Anterior cingulate cortex (tissue), 58 donors: ENCODE data around the gene DMD.

Experiments
- DNase-seq, 58 donors: peaks; one replicate each; lab custom pipeline; 2025; lab: John Stamatoyannopoulos, UW

The DMD gene

DNA sequence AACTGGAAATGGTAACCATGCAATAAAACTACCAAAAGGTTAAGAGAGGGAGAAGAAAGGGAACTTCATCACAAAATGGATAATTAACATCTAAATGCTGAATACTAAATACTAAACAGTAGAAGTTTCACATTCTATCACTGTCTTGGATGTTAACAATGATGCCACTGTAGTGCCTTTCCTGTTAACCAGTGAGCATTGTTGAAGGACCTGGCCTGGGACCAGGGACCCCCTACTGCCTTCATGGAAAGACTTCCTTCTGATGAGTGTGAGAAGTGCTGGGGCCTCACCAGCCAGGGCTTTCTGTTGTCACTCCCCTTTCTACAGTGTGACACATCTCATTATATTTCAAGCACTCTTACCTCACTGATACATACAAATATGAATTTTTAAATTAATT is 1400.2 kb downstream of the DMD start:
- DNase-seq = no peak

DNA sequence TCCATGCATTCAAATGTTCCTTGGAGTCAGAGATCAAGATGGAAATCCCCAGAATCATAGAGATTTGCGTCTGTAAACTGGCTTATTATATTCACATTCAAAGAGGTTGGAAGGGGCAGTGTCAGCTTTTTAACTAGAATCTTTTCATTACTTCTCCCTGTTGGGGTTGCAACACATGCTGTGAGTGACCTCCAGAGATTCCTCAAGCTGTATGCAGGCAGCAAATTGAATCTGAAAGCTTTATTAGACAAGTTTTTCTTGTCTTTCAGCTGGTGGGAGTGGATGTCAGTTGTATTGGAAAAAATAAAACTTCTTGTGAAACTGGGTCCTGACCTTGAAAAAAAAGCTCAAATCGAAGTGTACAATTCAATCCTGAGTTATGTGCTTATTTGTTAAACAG is 1403.0 kb downstream of the DMD start:
- no peak for DNase-seq

DNA sequence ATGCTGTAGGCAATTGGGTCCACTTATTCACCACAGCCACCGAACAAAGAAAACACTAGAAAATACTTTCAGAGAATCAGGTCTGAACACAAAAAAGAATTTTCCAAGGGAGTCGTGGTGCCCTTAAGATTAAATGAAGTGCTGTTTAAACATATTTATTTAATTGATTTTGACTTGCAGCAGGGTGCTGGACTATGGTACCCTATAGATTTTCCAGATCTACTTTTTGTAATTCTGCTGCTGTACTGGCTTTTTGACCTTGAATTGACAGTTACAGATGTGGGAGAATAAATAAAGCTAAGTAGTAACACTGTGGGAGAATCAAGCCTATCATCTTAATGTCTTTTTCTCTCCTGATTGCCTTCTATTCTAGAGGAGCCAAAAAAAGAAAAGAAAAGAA is 1404.2 kb downstream of the DMD start:
- DNase-seq = no peak

DNA sequence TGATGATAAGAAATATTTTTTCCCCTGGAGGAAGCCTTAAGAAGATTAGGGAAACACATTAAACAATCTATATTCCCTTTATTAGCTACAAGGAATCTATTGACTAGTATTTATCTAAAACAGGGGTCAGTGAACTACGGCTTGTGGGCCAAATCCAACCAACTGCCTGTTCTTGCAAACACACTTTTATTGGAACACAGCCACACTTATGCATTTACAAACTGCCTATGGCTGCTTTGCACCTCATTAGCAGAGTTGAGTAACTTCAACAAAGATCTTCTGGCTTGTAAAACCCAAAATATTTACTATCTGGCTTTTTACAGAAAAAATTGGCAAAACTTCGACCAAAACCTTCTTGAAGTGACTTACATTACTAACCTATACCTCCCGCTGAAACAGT is 1405.6 kb downstream of the DMD start:
- DNase-seq = no peak

DNA sequence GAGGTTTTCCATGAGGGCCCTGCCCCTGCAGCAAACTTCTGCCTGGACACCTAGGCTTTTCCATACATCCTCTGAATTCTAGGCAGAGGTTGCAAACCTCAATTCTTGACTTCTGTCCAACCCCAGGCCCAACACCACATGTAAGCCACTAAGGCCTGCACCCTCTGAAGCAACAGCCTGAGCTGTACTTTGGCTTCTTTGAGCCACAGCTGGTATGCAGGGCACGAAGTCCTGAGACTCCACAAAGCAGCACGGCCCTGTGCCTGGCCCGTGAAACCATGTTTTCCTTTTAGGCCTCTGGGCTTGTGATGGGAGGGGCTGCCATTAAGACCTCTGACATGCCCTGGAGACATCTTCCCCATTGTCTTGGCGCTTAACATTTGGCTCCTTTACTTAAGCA is 1411.1 kb downstream of the DMD start:
- DNase-seq = no peak

DNA sequence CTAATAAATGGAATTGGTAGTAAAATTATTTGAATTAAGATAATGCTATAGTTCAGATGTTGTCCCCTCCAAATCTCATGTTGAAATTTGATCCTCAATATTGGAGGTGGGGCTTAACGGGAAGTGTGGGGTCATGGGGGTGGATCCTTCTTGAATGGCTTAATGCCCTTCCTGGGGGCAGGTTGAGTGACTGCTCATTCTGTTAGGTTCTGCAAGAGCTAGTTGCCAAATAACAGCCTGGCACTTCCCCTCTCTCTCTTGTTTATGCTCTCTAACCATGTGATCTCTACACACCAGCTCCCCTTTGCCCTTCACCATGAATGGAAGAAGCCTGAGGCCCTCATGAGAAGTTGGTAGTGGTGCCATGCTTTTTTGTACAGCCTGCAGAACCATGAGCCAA is 1414.7 kb downstream of the DMD start:
- no peak for DNase-seq

DNA sequence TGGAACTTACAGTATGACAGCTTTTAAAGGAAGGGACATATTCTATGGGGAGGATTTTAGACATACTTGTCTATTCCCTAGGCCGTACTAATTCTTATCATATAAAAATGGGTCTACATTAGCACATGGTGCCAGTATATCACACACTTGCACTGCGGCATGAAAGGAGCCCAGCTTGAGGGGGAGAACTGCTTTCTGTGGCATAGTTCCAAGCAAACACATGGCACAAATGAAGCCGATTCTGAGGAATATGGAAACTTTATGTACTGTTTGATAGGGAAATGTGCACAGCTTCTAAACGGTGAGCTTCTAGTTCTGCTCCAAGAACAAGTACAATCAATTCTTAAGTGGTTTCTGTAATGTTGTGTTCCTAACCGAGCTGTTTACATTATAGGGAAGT is 1463.9 kb downstream of the DMD start:
- DNase-seq = peak in 3 of 58 donors; percentile 0 to 3 (median 0)

DNA sequence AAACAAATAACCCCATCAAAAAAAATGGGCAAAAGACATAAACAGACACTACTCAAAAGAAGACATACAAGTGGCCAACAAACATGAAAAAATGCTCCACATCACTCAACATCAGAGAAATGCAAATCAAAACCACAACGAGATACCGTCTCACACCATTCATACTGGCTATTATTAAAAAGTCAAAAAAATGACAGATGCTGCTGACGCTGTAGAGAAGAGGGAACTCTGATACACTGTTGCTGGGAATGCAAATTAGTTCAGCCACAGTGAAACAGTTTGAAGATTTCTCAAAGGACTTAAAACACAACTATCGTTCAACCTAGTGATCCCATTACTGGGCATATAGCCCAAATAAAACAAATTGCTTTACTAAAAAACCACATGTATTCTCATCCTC is 1468.3 kb downstream of the DMD start:
- DNase-seq = no peak

DNA sequence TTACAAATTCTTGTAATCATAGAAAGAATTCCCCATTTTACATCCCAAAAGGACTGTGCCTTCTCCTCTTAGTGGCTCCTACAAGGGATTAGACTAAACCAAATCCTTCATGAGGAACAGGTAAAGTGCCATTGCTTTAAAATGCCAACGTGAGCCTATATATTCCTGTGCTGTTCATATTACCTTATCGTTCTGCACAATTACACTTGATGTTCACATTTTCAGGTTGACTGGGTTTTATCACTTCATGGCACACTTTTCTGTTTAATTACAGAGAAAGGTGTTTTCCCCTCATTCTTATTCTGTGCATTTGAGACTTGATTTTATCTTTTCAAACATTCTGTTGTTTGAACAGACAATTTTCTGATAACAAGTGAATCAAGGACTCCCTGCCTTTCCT is 1493.9 kb downstream of the DMD start:
- DNase-seq = no peak

DNA sequence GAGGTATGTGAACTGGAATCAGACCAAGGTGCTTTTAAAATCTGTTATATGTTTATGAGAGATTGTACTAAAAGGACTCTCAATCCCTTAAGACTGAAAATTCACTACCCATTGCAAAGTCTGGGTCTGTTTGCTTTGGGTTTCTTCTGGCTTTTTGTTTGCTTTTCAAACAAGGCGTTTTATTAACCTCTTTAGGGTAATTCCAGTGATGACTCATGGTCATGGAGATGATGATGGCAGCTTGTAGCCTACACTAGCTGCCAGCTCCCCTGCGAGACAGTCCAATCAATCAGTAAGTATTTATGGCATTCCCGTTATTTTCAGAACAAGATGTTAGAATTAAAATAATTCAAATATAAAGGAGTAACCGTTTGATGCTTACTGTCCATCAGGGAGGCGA is 1495.7 kb downstream of the DMD start:
- no peak for DNase-seq

DNA sequence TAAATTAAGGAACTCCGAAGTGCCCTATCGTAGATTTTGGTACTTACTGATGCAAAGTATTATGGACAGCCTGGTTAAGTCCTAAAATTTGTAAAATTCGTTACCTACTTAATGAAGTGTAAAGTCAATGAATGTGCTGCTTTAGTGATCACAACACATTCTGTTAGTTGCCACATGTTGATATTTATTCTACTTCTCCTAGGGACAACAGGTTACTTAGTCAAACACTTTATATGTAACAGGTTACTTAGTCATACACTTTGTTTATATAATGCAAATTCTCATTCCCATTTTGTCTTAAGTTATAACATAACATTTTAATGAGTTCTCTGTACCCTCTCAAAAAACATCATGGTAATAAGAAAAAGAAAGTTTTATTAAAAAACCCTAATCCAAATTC is 1496.6 kb downstream of the DMD start:
- DNase-seq = no peak

DNA sequence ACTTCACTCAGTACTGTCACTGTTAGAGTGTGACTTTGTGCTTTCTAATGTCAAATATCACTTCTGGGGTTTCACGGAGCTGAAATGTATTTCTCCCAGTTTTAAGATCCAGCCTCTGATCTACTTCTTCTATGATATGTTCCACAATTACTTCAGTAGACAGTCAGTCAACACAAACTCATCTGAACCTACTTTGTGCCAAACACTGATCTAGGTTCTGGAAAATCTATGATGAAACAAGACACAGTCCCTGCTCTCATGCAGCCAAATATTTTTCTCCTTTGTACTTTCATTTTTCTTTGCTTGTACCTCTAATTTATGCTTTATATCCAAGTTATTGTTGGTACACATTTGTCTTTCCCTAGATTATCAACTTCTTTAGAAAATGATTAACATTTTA is 1498.2 kb downstream of the DMD start:
- DNase-seq = no peak

DNA sequence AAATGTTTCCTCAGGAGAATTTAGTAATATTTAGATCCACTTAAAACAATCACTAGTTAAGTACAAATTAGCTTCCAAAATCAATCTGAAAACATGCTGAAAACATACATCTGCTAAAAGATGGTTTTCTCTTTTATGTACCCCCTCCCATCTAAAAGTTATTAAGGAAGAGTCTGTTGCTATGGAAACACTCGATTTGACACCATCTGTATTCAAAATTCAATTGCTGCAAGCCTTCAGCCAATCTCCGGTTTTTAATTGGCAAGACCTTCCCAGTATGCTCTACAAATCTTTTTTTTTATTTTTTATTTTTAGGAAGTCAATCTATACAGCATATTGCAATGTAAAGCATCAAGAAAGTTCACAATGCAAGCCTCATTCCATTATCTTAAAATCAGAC is 1500.2 kb downstream of the DMD start:
- no peak for DNase-seq

DNA sequence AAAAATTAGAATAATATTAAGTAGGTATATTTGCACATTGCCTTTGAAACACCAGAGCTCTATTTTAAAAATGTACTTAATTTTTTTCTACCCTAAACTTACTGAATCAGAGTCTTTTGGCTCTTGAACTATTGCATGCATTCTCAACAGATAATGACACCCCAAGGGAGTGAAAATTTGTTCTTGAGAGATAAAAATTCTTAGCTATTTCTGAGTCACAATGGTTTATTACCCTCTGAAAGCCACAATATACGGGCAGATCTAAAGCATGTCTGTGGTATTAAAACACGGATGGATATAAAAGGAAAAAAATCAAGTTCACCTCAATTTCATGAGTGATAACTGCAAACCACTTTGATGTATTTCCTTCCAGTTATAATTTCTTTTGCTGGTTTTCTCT is 1503.2 kb downstream of the DMD start:
- DNase-seq = no peak

DNA sequence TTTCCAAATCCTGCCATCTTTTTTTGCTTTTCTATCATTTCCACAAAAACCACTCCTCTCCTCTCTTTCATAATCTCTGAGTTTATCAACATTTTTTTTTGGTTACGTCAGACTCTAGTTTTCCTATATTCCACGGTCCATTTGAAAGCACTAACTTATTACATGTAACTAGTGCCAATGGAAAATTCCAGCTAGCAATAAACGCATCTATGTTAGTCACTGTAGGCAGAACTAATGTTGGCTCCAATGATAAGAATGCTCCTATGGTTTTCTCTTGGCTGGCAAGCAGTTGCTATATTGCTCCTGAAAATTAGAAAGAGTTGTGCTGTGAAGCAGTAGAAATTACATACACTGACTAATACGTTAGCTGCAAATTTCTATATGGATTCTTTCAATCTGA is 1504.9 kb downstream of the DMD start:
- no peak for DNase-seq

DNA sequence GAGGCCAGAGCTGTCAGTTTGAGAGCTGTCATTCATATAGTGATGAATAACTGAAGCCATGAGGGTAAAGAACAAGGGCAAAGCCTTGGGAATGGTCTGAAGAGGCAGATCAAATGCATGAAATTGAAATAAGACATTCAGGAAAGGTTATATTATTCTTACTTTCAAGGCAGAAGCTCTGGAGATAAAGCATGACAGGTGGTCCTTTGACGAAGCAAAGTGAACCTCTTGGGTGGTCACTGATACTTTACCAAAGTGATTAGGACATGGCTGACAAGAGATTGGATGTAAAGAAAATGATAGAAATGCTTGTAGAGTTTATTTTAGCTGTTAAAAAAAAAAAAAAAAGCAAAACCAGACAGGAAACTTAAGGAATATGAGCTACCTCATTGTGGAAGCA is 1505.5 kb downstream of the DMD start:
- DNase-seq = no peak

DNA sequence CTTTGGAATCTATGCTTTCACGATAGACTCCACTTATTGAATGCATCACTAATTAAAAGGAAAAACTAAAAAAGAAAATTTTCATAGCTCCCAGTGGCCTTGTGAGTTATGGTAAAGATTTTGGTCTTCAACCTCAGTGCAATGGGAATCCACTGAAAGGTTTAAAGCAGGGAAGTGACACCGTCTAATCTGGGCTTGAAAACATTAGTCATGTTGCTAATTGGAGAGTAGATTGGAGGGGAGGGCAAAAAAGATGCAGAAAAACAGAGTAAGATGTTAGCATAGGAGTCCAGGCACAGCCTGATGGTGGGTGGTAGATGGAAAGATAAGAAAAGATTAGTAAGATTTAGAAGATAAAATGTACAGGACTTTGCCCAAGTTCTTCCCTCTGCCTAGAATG is 1506.4 kb downstream of the DMD start:
- peak in 3 of 58 donors; percentile 0 to 27 (median 2) for DNase-seq

DNA sequence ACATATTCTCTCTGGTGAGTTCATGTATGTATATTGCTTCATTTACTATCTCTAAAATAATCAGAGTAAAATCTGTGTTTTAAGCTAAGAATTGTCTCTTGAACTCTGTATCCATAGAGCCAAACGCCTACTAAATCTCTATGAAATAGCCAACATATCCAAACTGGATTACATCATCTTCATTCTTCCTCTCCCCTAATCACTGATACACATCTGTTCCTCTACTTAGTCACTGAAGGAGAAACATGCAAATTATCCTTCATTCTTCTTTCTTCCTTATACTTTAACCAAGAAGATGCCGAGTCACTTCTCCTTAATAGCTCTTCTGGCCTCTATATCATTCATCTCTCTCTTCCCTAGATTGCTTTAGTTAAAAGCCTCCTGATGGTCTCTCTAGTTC is 1509.1 kb downstream of the DMD start:
- no peak for DNase-seq

DNA sequence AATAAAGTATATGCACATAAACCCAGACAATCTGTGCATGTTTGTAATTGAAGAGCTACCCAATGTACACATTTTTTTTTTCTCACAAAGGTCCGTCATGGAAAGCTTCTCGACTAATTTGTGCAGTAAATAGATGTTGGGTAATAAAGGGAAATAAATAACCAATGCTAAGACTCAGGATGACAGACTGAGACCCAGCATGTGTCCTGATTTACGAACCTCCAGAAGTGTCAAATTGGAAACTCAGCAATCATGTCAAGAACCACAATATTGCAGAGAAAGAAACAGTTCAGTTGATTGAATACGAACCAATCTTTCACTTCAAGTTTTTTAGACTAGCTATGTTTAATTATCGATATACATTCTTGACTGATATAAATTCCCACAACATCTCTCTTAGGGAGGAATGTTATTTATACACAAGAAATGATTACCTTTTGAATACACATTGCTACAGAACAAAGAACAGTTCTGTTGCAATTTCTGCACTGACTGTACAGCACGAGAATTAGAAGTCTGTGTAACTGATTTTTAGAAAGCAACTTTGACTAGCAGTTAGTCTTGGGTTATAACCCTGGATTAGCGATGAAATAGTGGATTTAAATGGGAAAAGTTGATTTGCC is 1513.9 kb downstream of the DMD start:
- DNase-seq = no peak

DNA sequence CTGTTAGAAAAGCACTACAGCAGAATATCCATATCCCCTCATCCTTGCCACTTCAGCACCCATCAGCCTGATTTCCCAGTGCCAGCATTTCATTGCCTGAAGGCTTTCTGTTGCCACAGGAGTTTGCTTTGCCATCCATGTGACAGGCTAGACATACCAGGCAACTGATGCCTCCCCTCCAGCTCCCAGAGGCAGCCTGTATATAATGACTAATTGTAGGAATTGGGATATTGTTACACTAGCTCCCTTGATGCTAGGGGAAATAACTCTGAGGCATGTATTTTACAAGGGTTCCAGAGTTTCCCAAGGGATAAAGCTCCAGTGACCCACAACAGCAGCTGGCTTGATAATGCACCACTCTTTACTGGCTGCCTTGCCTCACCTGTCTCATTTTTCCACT is 1531.5 kb downstream of the DMD start:
- DNase-seq = no peak

DNA sequence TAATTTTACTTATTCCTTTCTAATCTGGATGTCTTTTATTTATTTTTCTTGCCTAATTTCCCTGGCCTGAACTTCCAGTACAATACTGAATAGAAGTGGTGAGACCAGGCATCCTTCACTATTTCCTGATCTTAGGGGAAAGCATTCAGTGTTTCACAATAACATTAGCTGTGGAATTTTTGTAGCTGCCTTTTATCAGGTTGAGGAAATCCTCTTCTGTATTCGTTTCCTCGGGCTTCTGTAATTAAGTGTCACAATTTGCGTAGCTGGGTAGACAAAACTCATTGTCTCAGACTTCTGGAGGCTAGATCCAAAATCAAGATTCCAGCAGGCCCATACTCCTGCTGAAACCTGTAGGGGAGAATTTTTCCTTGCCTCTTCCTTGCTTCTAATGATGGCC is 1541.1 kb downstream of the DMD start:
- DNase-seq = no peak

DNA sequence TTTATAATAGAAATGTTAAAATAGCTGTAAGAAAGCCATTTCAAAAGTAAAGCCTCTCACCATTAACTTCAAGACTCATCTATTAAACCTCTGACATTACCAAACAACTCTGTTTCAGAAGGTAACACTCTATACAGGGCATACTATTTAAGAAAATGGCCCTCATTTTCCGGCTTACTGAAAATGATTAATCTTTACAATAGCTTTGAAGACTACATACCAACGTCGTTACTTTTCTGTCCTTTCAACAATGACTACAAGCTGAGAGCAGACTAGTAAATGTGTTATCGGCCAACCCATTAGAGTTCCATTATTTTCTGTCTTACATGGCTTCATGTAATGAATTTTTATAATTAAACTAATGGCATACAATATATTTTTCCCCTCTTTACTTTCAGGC is 1545.9 kb downstream of the DMD start:
- no peak for DNase-seq

DNA sequence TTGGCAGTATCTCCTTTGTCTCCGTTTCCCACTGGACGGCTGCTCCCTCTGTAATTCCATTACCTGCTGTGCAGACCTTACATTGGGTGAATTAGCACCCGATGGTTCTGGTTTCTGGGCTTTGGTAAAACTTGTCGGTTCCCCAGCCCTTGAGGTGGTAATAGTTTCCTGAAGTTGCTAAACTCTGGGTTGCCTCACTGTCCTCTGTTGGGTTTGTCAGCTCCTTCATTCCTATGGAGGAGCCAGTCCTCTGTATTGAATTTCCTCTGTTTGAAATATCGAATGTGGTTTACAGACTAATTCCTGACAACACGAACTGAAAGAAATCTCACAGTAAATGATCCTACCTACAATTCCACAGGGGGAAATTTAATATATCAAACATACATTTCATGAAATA is 1548.2 kb downstream of the DMD start:
- no peak for DNase-seq
